Kidney epithelial cell (primary cell): ENCODE results near the gene PASD1. TPM values are rescaled to one million over a fixed set of nuclear protein-coding genes. Genes with fewer than 3 reads are reported as not detected.

Experiments used
- DNase-seq: peaks from one replicate; pipeline ENCODE4 v3.0.0-alpha.2; 2010; ENCODE audit warnings: low read depth
- H3K27me3 ChIP-seq: 2 replicates; pipeline ENCODE4 v1.6.0; 2011; ENCODE audit warnings: low read length; ENCODE audit not compliant: control insufficient read depth, insufficient read depth
- H3K36me3 ChIP-seq: 2 replicates; pipeline ENCODE4 v1.5.1; 2011; ENCODE audit warnings: low read length; ENCODE audit not compliant: control insufficient read depth, insufficient read depth
- H3K4me3 ChIP-seq: 2 replicates; pipeline ENCODE4 v1.5.1; 2011; ENCODE audit warnings: low read depth, mild to moderate bottlenecking, control low read depth, low read length
- total RNA-seq: library from RNA; depleted of rRNA; stranded (reverse); fragments of >200 nt; gene quantifications from 2 replicates; pipeline ENCODE4 v1.2.3, GENCODE V29; 2015
- TF ChIP-seq, protein P1 (sequence below): IDR thresholded peaks from 2 replicates; pipeline ENCODE4 v1.5.1; 2011; ENCODE audit warnings: mild to moderate bottlenecking, moderate library complexity, low read length, control low read depth, inconsistent platforms; ENCODE audit not compliant: insufficient read depth, poor library complexity, severe bottlenecking

The PASD1 gene
- total RNA-seq, 1 donor from 2014 or later = not detected

DNA sequence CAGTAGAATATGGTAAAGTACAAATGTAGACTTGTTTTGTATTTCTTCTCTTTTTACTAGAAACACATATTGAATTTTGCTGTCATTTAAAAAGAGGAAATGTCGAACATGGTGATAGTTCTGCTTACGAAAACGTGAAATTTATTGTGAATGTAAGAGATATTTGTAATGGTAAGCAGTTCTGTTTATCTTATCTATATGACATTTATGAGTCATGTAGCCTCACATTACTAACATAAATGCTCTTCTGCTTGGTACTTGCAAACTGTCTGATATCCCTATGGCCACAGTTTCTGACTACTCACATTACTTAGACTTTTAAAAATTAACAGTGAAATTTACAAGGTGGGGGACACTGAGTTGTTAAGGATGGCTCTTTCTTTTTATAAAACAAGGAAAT lies 57.9 kb downstream of the PASD1 start:
- H3K36me3 ChIP-seq = no peaks in the 10 kb centered on the region
- TF ChIP-seq, protein P1, sequence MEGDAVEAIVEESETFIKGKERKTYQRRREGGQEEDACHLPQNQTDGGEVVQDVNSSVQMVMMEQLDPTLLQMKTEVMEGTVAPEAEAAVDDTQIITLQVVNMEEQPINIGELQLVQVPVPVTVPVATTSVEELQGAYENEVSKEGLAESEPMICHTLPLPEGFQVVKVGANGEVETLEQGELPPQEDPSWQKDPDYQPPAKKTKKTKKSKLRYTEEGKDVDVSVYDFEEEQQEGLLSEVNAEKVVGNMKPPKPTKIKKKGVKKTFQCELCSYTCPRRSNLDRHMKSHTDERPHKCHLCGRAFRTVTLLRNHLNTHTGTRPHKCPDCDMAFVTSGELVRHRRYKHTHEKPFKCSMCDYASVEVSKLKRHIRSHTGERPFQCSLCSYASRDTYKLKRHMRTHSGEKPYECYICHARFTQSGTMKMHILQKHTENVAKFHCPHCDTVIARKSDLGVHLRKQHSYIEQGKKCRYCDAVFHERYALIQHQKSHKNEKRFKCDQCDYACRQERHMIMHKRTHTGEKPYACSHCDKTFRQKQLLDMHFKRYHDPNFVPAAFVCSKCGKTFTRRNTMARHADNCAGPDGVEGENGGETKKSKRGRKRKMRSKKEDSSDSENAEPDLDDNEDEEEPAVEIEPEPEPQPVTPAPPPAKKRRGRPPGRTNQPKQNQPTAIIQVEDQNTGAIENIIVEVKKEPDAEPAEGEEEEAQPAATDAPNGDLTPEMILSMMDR = no peak
- DNase-seq = no peak
- no peaks in the 10 kb centered on the region for H3K27me3 ChIP-seq
- H3K4me3 ChIP-seq = no peak overlapping the region

DNA sequence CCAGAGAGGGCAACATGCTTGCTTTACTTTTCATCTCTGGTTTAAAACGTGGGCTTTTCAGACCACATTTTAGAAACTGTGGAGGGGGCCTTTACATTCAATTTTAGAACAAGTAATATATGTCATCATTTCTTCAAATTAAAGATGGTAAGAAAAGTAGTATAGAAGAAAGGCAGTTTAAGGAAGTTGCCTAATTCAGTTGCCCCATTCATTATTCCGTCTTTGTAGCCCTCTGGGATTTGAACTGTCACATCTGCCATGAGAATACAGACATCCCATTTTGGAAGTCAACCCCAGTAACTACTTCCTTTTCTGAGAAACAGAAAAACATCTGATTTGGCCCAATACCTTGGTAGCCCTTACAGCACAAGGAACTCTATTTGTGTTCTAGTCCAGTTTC lies 61.2 kb downstream of the PASD1 start:
- DNase-seq = no peak
- Histone ChIP-seq H3K4me3 (no peak overlapping the region), H3K36me3 (no peaks in the 10 kb centered on the region), H3K27me3 (no peaks in the 10 kb centered on the region)
- TF ChIP-seq, protein P1 = no peak

DNA sequence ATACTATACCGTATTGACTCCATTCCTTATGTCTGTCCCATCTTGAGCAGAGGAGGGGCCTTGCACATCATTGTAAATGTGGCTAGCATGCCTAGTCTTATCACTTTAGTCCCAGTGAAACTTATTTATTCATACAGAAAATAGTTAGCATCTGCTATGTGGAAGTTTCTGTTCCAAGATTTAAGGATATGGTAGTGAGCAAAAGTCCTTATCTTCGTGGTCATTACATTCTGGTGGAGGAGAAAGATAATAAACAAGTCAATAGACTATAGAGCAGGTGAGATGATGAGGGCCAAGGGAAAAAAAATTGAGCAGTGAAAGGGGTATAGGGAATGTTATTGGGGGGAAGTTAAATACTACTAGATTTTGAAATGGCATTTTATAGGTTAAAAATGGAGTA lies 68.3 kb downstream of the PASD1 start:
- TF ChIP-seq, protein P1 = no peak
- no peaks in the 10 kb centered on the region for H3K36me3 ChIP-seq
- DNase-seq = no peak
- H3K27me3 ChIP-seq = no peaks in the 10 kb centered on the region
- no peak overlapping the region for H3K4me3 ChIP-seq

DNA sequence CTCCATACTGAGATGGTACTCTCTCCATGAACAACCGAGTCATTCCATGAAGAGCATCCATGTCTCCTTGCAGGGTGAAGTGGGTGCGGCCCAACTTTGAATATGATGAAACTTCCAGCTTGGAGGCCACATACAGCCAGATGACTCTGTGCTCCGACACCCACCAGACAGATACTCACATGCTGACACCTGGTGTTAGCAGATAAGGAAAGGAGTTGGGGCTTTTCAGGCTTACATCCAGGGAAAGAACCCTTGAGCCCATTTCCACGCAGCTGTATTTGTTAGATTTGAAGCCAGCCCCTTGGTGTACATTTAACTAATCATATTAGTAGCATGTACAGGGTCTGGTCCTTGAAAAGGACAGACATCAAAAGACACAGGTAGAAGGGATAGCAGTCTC lies 69.7 kb downstream of the PASD1 start:
- TF ChIP-seq, protein P1 = no peak
- H3K27me3 ChIP-seq = no peaks in the 10 kb centered on the region
- no peak for DNase-seq
- no peaks in the 10 kb centered on the region for H3K36me3 ChIP-seq
- H3K4me3 ChIP-seq = no peak overlapping the region

DNA sequence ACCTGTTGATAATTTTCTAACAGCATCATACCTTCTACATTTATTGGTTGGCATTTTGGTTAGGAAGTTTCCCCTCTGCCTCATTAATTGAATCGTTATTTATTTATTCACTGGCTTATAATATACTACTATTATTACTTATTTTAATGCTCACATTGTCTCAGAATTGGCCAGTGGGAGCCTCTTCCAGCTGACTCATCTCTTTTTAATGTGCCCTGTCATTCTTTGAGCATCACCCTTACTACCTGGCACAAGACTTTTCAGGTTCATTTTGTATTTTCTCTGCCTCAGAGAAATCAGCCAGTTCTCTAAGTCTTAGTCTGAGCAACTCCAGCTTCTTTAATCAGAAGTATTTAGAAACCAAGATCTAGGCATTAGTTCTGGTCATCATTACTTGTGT lies 71.5 kb downstream of the PASD1 start:
- Histone ChIP-seq H3K27me3 (no peaks in the 10 kb centered on the region), H3K36me3 (no peaks in the 10 kb centered on the region), H3K4me3 (no peak overlapping the region)
- DNase-seq = no peak
- TF ChIP-seq, protein P1 = no peak

DNA sequence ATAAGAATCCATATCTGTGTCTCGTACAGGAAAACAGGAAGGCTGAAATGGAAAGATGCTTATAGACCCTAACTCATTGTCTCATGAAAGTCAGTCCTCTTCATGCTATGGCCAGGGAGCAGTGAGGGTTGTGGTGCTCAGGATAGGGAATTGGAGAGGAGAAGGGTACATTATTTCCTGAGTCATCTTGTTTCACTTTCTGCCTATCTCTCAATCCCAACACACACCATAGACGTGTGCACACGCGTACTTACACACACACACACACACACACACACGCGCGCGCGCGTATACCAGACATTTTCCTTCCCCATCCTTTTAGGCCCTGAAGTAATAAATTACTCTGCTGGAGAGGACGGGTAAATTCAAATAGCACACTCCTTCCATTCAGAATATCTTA lies 78.1 kb downstream of the PASD1 start:
- no peak overlapping the region for H3K4me3 ChIP-seq
- no peaks in the 10 kb centered on the region for H3K27me3 ChIP-seq
- TF ChIP-seq, protein P1 = no peak
- H3K36me3 ChIP-seq = no peaks in the 10 kb centered on the region
- no peak for DNase-seq
